IgD-negative memory B cell (primary cell): ENCODE results near the gene NRN1L. TPM values are rescaled to one million over a fixed set of nuclear protein-coding genes. Genes with fewer than 3 reads are reported as not detected.

Source experiments
- H3K27ac Mint-ChIP-seq, 3 donors: one replicate each; pipeline ENCODE4 v1.8.0; 2020 to 2022; ENCODE audit warnings: mild to moderate bottlenecking in 3 of 3, mixed read lengths in 3 of 3, moderate library complexity in 1 of 3
- H3K27me3 Mint-ChIP-seq: one replicate; pipeline ENCODE4 v1.8.0; 2021; ENCODE audit warnings: mixed read lengths
- H3K36me3 Mint-ChIP-seq: one replicate; pipeline ENCODE4 v1.8.0; 2020; ENCODE audit warnings: mild to moderate bottlenecking, mixed read lengths
- H3K4me1 Mint-ChIP-seq, 3 donors: one replicate each; pipeline ENCODE4 v1.8.0; 2020 to 2022; ENCODE audit warnings: mixed read lengths in 3 of 3, mild to moderate bottlenecking in 1 of 3
- H3K4me3 Mint-ChIP-seq, 4 donors: one replicate each; pipeline ENCODE4 v1.8.0; 2020 to 2022; ENCODE audit warnings: mild to moderate bottlenecking in 4 of 4, mixed read lengths in 4 of 4, moderate library complexity in 3 of 4
- H3K9me3 Mint-ChIP-seq, 3 donors: one replicate each; pipeline ENCODE4 v1.8.0; 2020 to 2021; ENCODE audit warnings: mixed read lengths in 3 of 3, mild to moderate bottlenecking in 1 of 3
- polyA plus RNA-seq: library from polyadenylated mRNA; unstranded; fragments of 300-500 nt; fragmentation: Illumina TruSeq; gene quantifications from one replicate; pipeline ENCODE4 v1.2.3, GENCODE V29; 2021

Gene NRN1L
- polyA plus RNA-seq, 1 donor from 2014 or later, result 0.95 TPM

GRCh38 chr16:67872131-67872630 lies 12.5 kb upstream of the NRN1L start:
- H3K4me1 Mint-ChIP-seq, result peaks cover 18 to 24% (median 23%) of the 10 kb centered on the region in 3 donors
- H3K9me3 Mint-ChIP-seq, result no peaks in the 10 kb centered on the region
- peak overlapping the region; percentile 88 to 96 (median 90) for H3K4me3 Mint-ChIP-seq
- H3K27ac Mint-ChIP-seq, result peak overlapping the region; percentile 78 to 92 (median 86)
- no peaks in the 10 kb centered on the region for H3K36me3 Mint-ChIP-seq
- H3K27me3 Mint-ChIP-seq, result no peaks in the 10 kb centered on the region

- H3K27me3 Mint-ChIP-seq, result no peaks in the 10 kb centered on the region
- H3K27ac Mint-ChIP-seq, result peak within 1 kb of the TSS; percentile 83 to 92 (median 86)
- H3K36me3 Mint-ChIP-seq, result peaks cover 1% of the 10 kb centered on the region
- peak within 1 kb of the TSS; percentile 88 to 96 (median 92) for H3K4me3 Mint-ChIP-seq
- H3K9me3 Mint-ChIP-seq, result no peaks in the 10 kb centered on the region
- H3K4me1 Mint-ChIP-seq, result peaks cover 18 to 24% (median 23%) of the 10 kb centered on the region in 3 donors
Observed at GRCh38 chr16:67872631-67873434, 11.9 kb upstream of the NRN1L start, which contains the start of gene EDC4. Gene EDC4, plus strand, starts transcription at chr16:67873052. Its CDS starts 210 bp downstream, at chr16:67873262.

- Mint-ChIP-seq H3K4me3 (peak overlapping the region; percentile 88 to 96 (median 92)), H3K27ac (peak overlapping the region; percentile 18 to 85 (median 83)), H3K4me1 (peaks cover 18 to 24% (median 23%) of the 10 kb centered on the region in 3 donors)
Observed at GRCh38 chr16:67873435-67874370, 11.0 kb upstream of the NRN1L start.

GRCh38 chr16:67874372-67874771 lies 10.3 kb upstream of the NRN1L start:
- no peaks in the 10 kb centered on the region for H3K27me3 Mint-ChIP-seq
- H3K4me1 Mint-ChIP-seq, result peaks cover 18 to 24% (median 23%) of the 10 kb centered on the region in 3 donors
- peak overlapping the region; percentile 88 to 96 (median 92) for H3K4me3 Mint-ChIP-seq
- no peaks in the 10 kb centered on the region for H3K9me3 Mint-ChIP-seq
- H3K27ac Mint-ChIP-seq, result peak overlapping the region in 1 of 3 donors; percentile 83
- peaks cover 1% of the 10 kb centered on the region for H3K36me3 Mint-ChIP-seq

More at GRCh38 chr16:67873435-67874370, 11.0 kb upstream of the NRN1L start:
- Mint-ChIP-seq H3K27me3 (no peaks in the 10 kb centered on the region), H3K9me3 (no peaks in the 10 kb centered on the region), H3K36me3 (peaks cover 1% of the 10 kb centered on the region)

DNA sequence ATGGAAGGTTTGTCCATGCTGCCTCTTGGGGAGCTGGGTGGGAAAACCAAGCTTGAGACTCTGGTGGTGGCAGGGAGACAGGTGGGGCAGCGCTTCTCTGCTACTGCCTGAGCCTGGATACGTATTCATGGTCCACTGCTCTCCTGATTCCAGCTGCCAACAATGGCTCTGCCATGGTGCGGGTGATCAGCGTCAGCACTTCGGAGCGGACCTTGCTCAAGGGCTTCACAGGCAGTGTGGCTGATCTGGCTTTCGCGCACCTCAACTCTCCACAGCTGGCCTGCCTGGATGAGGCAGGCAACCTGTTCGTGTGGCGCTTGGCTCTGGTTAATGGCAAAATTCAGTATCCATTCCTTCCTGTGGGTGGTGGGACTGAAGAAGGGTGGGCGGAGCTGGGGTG lies 7.6 kb upstream of the NRN1L start:
- Mint-ChIP-seq H3K4me1 (peaks cover 18 to 24% (median 23%) of the 10 kb centered on the region in 3 donors), H3K36me3 (peaks cover 4% of the 10 kb centered on the region), H3K4me3 (peak overlapping the region in 1 of 4 donors; percentile 63), H3K27ac (no peak overlapping the region), H3K9me3 (no peaks in the 10 kb centered on the region), H3K27me3 (no peaks in the 10 kb centered on the region)

- peak overlapping the region in 1 of 4 donors; percentile 41 for H3K4me3 Mint-ChIP-seq
- H3K4me1 Mint-ChIP-seq, result peaks cover 16 to 19% (median 16%) of the 10 kb centered on the region in 3 donors
- no peaks in the 10 kb centered on the region for H3K9me3 Mint-ChIP-seq
- no peaks in the 10 kb centered on the region for H3K27me3 Mint-ChIP-seq
- H3K36me3 Mint-ChIP-seq, result peaks cover 5% of the 10 kb centered on the region
- H3K27ac Mint-ChIP-seq, result no peak overlapping the region
Observed at GRCh38 chr16:67878232-67878631, 6.5 kb upstream of the NRN1L start.

- Mint-ChIP-seq H3K27ac (no peak overlapping the region), H3K36me3 (peaks cover 5% of the 10 kb centered on the region), H3K4me3 (peak overlapping the region in 1 of 4 donors; percentile 48)
Observed at GRCh38 chr16:67878846-67879245, 5.8 kb upstream of the NRN1L start.

GRCh38 chr16:67879462-67879861 lies 5.2 kb upstream of the NRN1L start:
- no peak overlapping the region for H3K27ac Mint-ChIP-seq
- H3K9me3 Mint-ChIP-seq, result no peaks in the 10 kb centered on the region
- peak overlapping the region in 1 of 4 donors; percentile 48 for H3K4me3 Mint-ChIP-seq
- peaks cover 5% of the 10 kb centered on the region for H3K36me3 Mint-ChIP-seq
- H3K4me1 Mint-ChIP-seq, result peaks cover 8 to 10% (median 8%) of the 10 kb centered on the region in 3 donors
- no peaks in the 10 kb centered on the region for H3K27me3 Mint-ChIP-seq

More at GRCh38 chr16:67878846-67879245, 5.8 kb upstream of the NRN1L start:
- no peaks in the 10 kb centered on the region for H3K9me3 Mint-ChIP-seq
- H3K4me1 Mint-ChIP-seq, result peaks cover 12 to 16% (median 14%) of the 10 kb centered on the region in 3 donors
- H3K27me3 Mint-ChIP-seq, result no peaks in the 10 kb centered on the region

GRCh38 chr16:67879936-67880335 lies 4.7 kb upstream of the NRN1L start:
- Mint-ChIP-seq H3K27ac (no peak overlapping the region), H3K4me3 (no peak overlapping the region), H3K9me3 (no peaks in the 10 kb centered on the region), H3K36me3 (peaks cover 5% of the 10 kb centered on the region), H3K4me1 (peaks cover 4 to 7% (median 6%) of the 10 kb centered on the region in 3 donors), H3K27me3 (no peaks in the 10 kb centered on the region)

GRCh38 chr16:67880584-67880983 lies 4.1 kb upstream of the NRN1L start:
- Mint-ChIP-seq H3K27ac (no peak overlapping the region), H3K4me1 (peaks cover 0 to 1% (median 0%) of the 10 kb centered on the region in 3 donors), H3K4me3 (no peak overlapping the region), H3K9me3 (no peaks in the 10 kb centered on the region), H3K36me3 (peaks cover 5% of the 10 kb centered on the region), H3K27me3 (no peaks in the 10 kb centered on the region)

DNA sequence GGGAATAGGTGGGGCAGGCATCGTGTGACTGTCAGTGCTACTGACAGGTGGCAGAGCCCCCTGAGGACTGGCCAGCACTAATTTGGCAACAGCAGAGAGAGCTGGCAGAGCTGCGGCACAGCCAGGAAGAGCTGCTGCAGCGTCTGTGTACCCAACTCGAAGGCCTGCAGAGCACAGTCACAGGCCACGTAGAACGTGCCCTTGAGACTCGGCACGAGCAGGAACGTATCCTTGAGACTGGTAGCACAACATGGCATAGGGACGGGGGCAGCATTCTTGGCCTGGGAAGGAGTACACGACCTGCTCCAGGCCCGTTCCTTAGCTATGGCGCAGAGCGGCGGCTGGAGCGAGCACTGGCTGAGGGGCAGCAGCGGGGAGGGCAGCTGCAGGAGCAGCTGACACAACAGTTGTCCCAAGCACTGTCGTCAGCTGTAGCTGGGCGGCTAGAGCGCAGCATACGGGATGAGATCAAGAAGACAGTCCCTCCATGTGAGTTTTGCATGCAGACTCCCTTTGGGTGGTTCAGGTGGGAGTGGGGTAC lies 3.0 kb upstream of the NRN1L start:
- Mint-ChIP-seq H3K27me3 (no peaks in the 10 kb centered on the region), H3K36me3 (peaks cover 5% of the 10 kb centered on the region), H3K27ac (no peak overlapping the region), H3K4me1 (no peaks in the 10 kb centered on the region), H3K4me3 (no peak overlapping the region), H3K9me3 (no peaks in the 10 kb centered on the region)

DNA sequence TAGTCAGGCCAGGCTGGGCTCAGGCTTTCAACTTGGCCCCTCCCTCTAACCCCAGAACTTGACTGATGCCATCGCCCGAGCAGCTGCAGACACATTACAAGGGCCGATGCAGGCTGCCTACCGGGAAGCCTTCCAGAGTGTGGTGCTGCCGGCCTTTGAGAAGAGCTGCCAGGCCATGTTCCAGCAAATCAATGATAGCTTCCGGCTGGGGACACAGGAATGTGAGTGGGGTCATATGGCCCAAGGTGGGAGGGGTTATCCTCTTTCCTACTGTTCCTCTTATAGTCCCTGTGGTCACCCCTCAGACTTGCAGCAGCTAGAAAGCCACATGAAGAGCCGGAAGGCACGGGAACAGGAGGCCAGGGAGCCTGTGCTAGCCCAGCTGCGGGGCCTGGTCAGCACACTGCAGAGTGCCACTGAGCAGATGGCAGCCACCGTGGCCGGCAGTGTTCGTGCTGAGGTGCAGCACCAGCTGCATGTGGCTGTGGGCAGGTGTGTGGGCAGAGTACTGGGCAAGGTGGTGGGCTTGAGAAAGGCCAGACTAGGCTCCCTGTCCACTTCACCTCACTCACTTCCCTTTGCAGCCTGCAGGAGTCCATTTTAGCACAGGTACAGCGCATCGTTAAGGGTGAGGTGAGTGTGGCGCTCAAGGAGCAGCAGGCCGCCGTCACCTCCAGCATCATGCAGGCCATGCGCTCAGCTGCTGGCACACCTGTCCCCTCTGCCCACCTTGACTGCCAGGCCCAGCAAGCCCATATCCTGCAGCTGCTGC lies 2.1 kb upstream of the NRN1L start:
- no peaks in the 10 kb centered on the region for H3K9me3 Mint-ChIP-seq
- no peaks in the 10 kb centered on the region for H3K4me1 Mint-ChIP-seq
- no peak overlapping the region for H3K4me3 Mint-ChIP-seq
- H3K27me3 Mint-ChIP-seq, result no peaks in the 10 kb centered on the region
- peaks cover 4% of the 10 kb centered on the region for H3K36me3 Mint-ChIP-seq
- no peak overlapping the region for H3K27ac Mint-ChIP-seq

GRCh38 chr16:67883146-67883871 lies 1.4 kb upstream of the NRN1L start:
- no peaks in the 10 kb centered on the region for H3K27me3 Mint-ChIP-seq
- no peaks in the 10 kb centered on the region for H3K4me1 Mint-ChIP-seq
- H3K27ac Mint-ChIP-seq, result peak overlapping the region in 2 of 3 donors; percentile 39 to 67
- H3K36me3 Mint-ChIP-seq, result peaks cover 4% of the 10 kb centered on the region
- H3K4me3 Mint-ChIP-seq, result peak overlapping the region in 2 of 4 donors; percentile 51 to 58
- no peaks in the 10 kb centered on the region for H3K9me3 Mint-ChIP-seq
